Esophagus squamous epithelium (tissue), 4 donors: ENCODE results near the gene NDUFS2.
"Not testable (repeated sequence)": the region's sequence is repeated elsewhere in the genome, so short reads cannot be mapped to it uniquely, and the experiment has no call there.

Experiments
- POLR2A ChIP-seq, 4 donors: fragments of 450-650 bp; IDR thresholded peaks; one replicate each; pipeline ENCODE4 v1.6.1; 2017; ENCODE audit warnings: antibody characterized with exemption in 4 of 4, mild to moderate bottlenecking in 4 of 4, moderate library complexity in 3 of 4
- TF ChIP-seq, protein P1 (sequence below), 6 experiments: fragments of 450-650 bp in 4 of 6; fragments of 200-600 bp in 2 of 6; sonication (generic) in 2 of 6; IDR thresholded peaks; one replicate each; pipeline ENCODE4 v1.5.1; 2016 to 2019; ENCODE audit warnings: antibody characterized with exemption in 6 of 6, mild to moderate bottlenecking in 4 of 6, moderate library complexity in 4 of 6

- TF ChIP-seq, protein P1, sequence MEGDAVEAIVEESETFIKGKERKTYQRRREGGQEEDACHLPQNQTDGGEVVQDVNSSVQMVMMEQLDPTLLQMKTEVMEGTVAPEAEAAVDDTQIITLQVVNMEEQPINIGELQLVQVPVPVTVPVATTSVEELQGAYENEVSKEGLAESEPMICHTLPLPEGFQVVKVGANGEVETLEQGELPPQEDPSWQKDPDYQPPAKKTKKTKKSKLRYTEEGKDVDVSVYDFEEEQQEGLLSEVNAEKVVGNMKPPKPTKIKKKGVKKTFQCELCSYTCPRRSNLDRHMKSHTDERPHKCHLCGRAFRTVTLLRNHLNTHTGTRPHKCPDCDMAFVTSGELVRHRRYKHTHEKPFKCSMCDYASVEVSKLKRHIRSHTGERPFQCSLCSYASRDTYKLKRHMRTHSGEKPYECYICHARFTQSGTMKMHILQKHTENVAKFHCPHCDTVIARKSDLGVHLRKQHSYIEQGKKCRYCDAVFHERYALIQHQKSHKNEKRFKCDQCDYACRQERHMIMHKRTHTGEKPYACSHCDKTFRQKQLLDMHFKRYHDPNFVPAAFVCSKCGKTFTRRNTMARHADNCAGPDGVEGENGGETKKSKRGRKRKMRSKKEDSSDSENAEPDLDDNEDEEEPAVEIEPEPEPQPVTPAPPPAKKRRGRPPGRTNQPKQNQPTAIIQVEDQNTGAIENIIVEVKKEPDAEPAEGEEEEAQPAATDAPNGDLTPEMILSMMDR (IDR thresholded peaks at IDR 0.05): not testable (repeated sequence)
- TF ChIP-seq POLR2A (IDR thresholded peaks at IDR 0.05): not testable (repeated sequence)
Measured at GRCh38 chr1:161224695-161225087, 22.5 kb downstream of the NDUFS2 start.
